CD14-positive monocyte (primary cell): ENCODE data around the gene BCAP31. TPM values are rescaled to one million over a fixed set of nuclear protein-coding genes. Genes with fewer than 3 reads are reported as not detected.
"Not testable (repeated sequence)": the region's sequence is repeated elsewhere in the genome, so short reads cannot be mapped to it uniquely, and the experiment has no call there.

ENCODE experiments used
- DNase-seq, 3 donors: peaks; one replicate each; pipeline ENCODE4 v3.0.0-alpha.2; 2011 to 2022
- H2AFZ ChIP-seq: 2 replicates; pipeline ENCODE4 v1.6.0; 2012; ENCODE audit warnings: mild to moderate bottlenecking, low read depth, low read length, inconsistent platforms; ENCODE audit not compliant: insufficient read depth, poor library complexity, severe bottlenecking
- H3K27ac ChIP-seq, 2 donors: 1 replicate in 1 of 2; 2 replicates in 1 of 2; pipeline ENCODE4 v1.5.1; 2012 to 2013; ENCODE audit warnings: low read length in 2 of 2, control low read depth in 1 of 2, inconsistent platforms in 1 of 2, low read depth in 1 of 2, mild to moderate bottlenecking in 1 of 2
- H3K27me3 ChIP-seq, 2 donors: one replicate each; pipeline versions ENCODE4 v1.6.0 to v1.6.1; 2011 to 2013; ENCODE audit warnings: low read length in 2 of 2; ENCODE audit not compliant: control insufficient read depth in 2 of 2, insufficient read depth in 2 of 2
- H3K36me3 ChIP-seq, 2 donors: replicated peaks in 1 of 2; 1 replicate in 1 of 2; 2 replicates in 1 of 2; pipeline versions ENCODE4 v1.5.1 to v1.6.1; 2012 to 2013; ENCODE audit warnings: low read length in 2 of 2, control low read depth in 1 of 2, inconsistent platforms in 1 of 2, mild to moderate bottlenecking in 1 of 2; ENCODE audit not compliant: insufficient read depth in 2 of 2, control insufficient read depth in 1 of 2
- H3K4me1 ChIP-seq, 2 donors: 1 replicate in 1 of 2; 2 replicates in 1 of 2; pipeline versions ENCODE4 v1.5.1 to v1.6.1; 2012 to 2013; ENCODE audit warnings: low read length in 2 of 2, control low read depth in 1 of 2, inconsistent platforms in 1 of 2, mild to moderate bottlenecking in 1 of 2, moderate library complexity in 1 of 2; ENCODE audit not compliant: insufficient read depth in 2 of 2, control insufficient read depth in 1 of 2
- H3K4me2 ChIP-seq: replicated peaks from 2 replicates; pipeline ENCODE3; 2012; ENCODE audit warnings: low read length, moderate library complexity, mild to moderate bottlenecking; ENCODE audit not compliant: poor library complexity, severe bottlenecking; ENCODE audit errors: extremely low read depth
- H3K4me3 ChIP-seq, 3 experiments: fragments of 200-600 bp in 1 of 3; sonication (generic) in 1 of 3; replicated peaks in 1 of 3; 1 replicate in 2 of 3; 2 replicates in 1 of 3; pipeline ENCODE4 v1.5.1; 2011 to 2013; ENCODE audit warnings: low read length in 3 of 3, mild to moderate bottlenecking in 3 of 3, control low read depth in 2 of 3, low read depth in 2 of 3, inconsistent platforms in 1 of 3, moderate library complexity in 1 of 3
- H3K79me2 ChIP-seq: 2 replicates; pipeline ENCODE4 v1.6.0; 2012; ENCODE audit warnings: mild to moderate bottlenecking, control low read depth, inconsistent platforms, low read length, moderate library complexity; ENCODE audit not compliant: insufficient read depth
- H3K9ac ChIP-seq: 2 replicates; pipeline ENCODE4 v1.6.0; 2017; ENCODE audit warnings: low read length, mild to moderate bottlenecking; ENCODE audit not compliant: insufficient read depth, poor library complexity, severe bottlenecking
- H3K9me3 ChIP-seq, 2 donors: replicated peaks in 1 of 2; 1 replicate in 1 of 2; 2 replicates in 1 of 2; pipeline versions ENCODE4 v1.5.1 to v1.6.1; 2012 to 2013; ENCODE audit warnings: low read length in 2 of 2, control low read depth in 1 of 2; ENCODE audit not compliant: control insufficient read depth in 1 of 2, insufficient read depth in 1 of 2
- H4K20me1 ChIP-seq: 2 replicates; pipeline ENCODE4 v1.6.0; 2012; ENCODE audit warnings: mild to moderate bottlenecking, low read length, control low read depth, moderate library complexity; ENCODE audit not compliant: insufficient read depth
- H3K27ac Mint-ChIP-seq, 7 donors: one replicate each; pipeline ENCODE4 v1.8.0; 2020; ENCODE audit warnings: mild to moderate bottlenecking in 7 of 7, mixed read lengths in 7 of 7, moderate library complexity in 6 of 7, inconsistent platforms in 2 of 7
- H3K27me3 Mint-ChIP-seq, 3 donors: one replicate each; pipeline ENCODE4 v1.8.0; 2021 to 2022; ENCODE audit warnings: low read depth in 3 of 3, mild to moderate bottlenecking in 3 of 3, mixed read lengths in 3 of 3, moderate library complexity in 3 of 3, inconsistent platforms in 1 of 3
- H3K36me3 Mint-ChIP-seq, 2 donors: one replicate each; pipeline ENCODE4 v1.8.0; 2020; ENCODE audit warnings: mixed read lengths in 2 of 2, inconsistent platforms in 1 of 2, mild to moderate bottlenecking in 1 of 2
- H3K4me1 Mint-ChIP-seq: one replicate; pipeline ENCODE4 v1.8.0; 2020; ENCODE audit warnings: mild to moderate bottlenecking, mixed read lengths
- H3K4me3 Mint-ChIP-seq, 2 donors: one replicate each; pipeline ENCODE4 v1.8.0; 2020; ENCODE audit warnings: mild to moderate bottlenecking in 2 of 2, mixed read lengths in 2 of 2, moderate library complexity in 1 of 2
- H3K9me3 Mint-ChIP-seq, 7 donors: one replicate each; pipeline ENCODE4 v1.8.0; 2020 to 2022; ENCODE audit warnings: mixed read lengths in 7 of 7, mild to moderate bottlenecking in 6 of 7, moderate library complexity in 6 of 7, inconsistent platforms in 2 of 7
- CTCF ChIP-seq: fragments of 200-600 bp; IDR thresholded peaks from one replicate; pipeline ENCODE4 v1.8.0; 2022; ENCODE audit warnings: antibody characterized with exemption, mild to moderate bottlenecking
- WGBS: methylation state at CpG from one replicate; pipeline ENCODE4 v1.1.5; 2013; ENCODE audit warnings: missing lambda C conversion rate; ENCODE audit not compliant: insufficient coverage; 5-methylcytosine and 5-hydroxymethylcytosine counted together
- intact Hi-C, 2 donors: fragments of 100-400 bp; cut with micrococcal nuclease; formaldehyde crosslinking; loops; one replicate each; pipeline versions ENCODE4 v1.15.0 to v1.15.1; 2023
- polyA plus RNA-seq, 3 donors: library from polyadenylated mRNA; depleted of rRNA in 1 of 3; unstranded in 2 of 3; stranded (reverse) in 1 of 3; fragments of 300-500 nt in 2 of 3; fragments of >200 nt in 1 of 3; fragmentation: Illumina TruSeq in 2 of 3; gene quantifications; 1 replicate in 2 of 3; 2 replicates in 1 of 3; pipeline ENCODE4 v1.2.3, GENCODE V29; 2012 to 2021

BCAP31 gene
- polyA plus RNA-seq, 3 donors, result 139 to 294 (median 288) TPM

GRCh38 chrX:153697924-153698865 is 26.0 kb downstream of the BCAP31 start:
- DNase-seq, result no peak
- Histone ChIP-seq H3K4me3 (no peak overlapping the region), H3K4me2 (no peak overlapping the region), H3K36me3 (peaks cover 41 to 54% of the 10 kb centered on the region in 2 donors), H3K27ac (no peak overlapping the region), H2AFZ (no peak overlapping the region), H3K79me2 (no peaks in the 10 kb centered on the region), H3K9me3 (no peaks in the 10 kb centered on the region), H3K9ac (no peak overlapping the region), H3K27me3 (no peaks in the 10 kb centered on the region), H3K4me1 (no peaks in the 10 kb centered on the region), H4K20me1 (peaks cover 20% of the 10 kb centered on the region)
- Mint-ChIP-seq H3K36me3 (peaks cover 36 to 60% of the 10 kb centered on the region in 2 donors), H3K9me3 (no peaks in the 10 kb centered on the region), H3K4me3 (no peak overlapping the region), H3K4me1 (no peaks in the 10 kb centered on the region), H3K27ac (peak overlapping the region in 2 of 7 donors; percentile 5 to 15), H3K27me3 (peaks cover 0 to 11% (median 0%) of the 10 kb centered on the region in 3 donors)
- WGBS, result 80% methylated on average over 1 of the region's 16 CpGs
- TF ChIP-seq CTCF, result no peak
- intact Hi-C loops, result no loop called here

GRCh38 chrX:153696986-153697722 is 27.0 kb downstream of the BCAP31 start:
- Mint-ChIP-seq H3K36me3 (peaks cover 29 to 52% of the 10 kb centered on the region in 2 donors), H3K27ac (peak overlapping the region in 2 of 7 donors; percentile 32 to 40), H3K27me3 (peaks cover 0 to 11% (median 9%) of the 10 kb centered on the region in 3 donors)
- H3K9me3 Mint-ChIP-seq, H3K4me1 ChIP-seq, DNase-seq, H3K27me3 ChIP-seq, H3K9ac ChIP-seq, H3K27ac ChIP-seq, intact Hi-C loops, H2AFZ ChIP-seq, H3K4me1 Mint-ChIP-seq, H3K9me3 ChIP-seq, H3K4me2 ChIP-seq, H3K4me3 Mint-ChIP-seq, H3K79me2 ChIP-seq, H3K4me3 ChIP-seq: not testable (repeated sequence)
- H3K36me3 ChIP-seq, result peaks cover 33 to 44% of the 10 kb centered on the region in 2 donors
- 94% methylated on average over 6 of the region's 16 CpGs for WGBS
- H4K20me1 ChIP-seq, result peaks cover 20% of the 10 kb centered on the region

- H3K27ac ChIP-seq, H3K9me3 ChIP-seq, DNase-seq, H2AFZ ChIP-seq, H3K4me2 ChIP-seq, H3K4me3 Mint-ChIP-seq, H3K9ac ChIP-seq, H3K4me3 ChIP-seq, H3K79me2 ChIP-seq, H3K4me1 ChIP-seq, H3K9me3 Mint-ChIP-seq, intact Hi-C loops, H3K4me1 Mint-ChIP-seq, H3K27me3 ChIP-seq, H3K27ac Mint-ChIP-seq: not testable (repeated sequence)
- WGBS, result 95% methylated on average over 4 of the region's 10 CpGs
- Mint-ChIP-seq H3K27me3 (peaks cover 0 to 17% (median 14%) of the 10 kb centered on the region in 3 donors), H3K36me3 (peaks cover 27 to 48% of the 10 kb centered on the region in 2 donors)
- Histone ChIP-seq H3K36me3 (peaks cover 27 to 38% of the 10 kb centered on the region in 2 donors), H4K20me1 (peaks cover 20% of the 10 kb centered on the region)
Observed at GRCh38 chrX:153696538-153696937, 27.6 kb downstream of the BCAP31 start.
